Thyroid gland (tissue), 4 donors: ENCODE results near the gene HOXB9. TPM values are rescaled to one million over a fixed set of nuclear protein-coding genes. Genes with fewer than 3 reads are reported as not detected.

Experiments
- DNase-seq, 2 donors: peaks; one replicate each; pipeline ENCODE4 v3.0.0-alpha.2; 2019
- H3K27ac ChIP-seq, 3 donors: fragments of 200-600 bp; sonication (generic); 1 replicate in 2 of 3; 2 replicates in 1 of 3; pipeline ENCODE4 v1.5.1; 2016 to 2019; ENCODE audit warnings: mild to moderate bottlenecking in 1 of 3, moderate library complexity in 1 of 3
- H3K27me3 ChIP-seq: fragments of 200-600 bp; sonication (generic); one replicate; pipeline ENCODE4 v1.5.1; 2019
- H3K36me3 ChIP-seq, 2 donors: fragments of 200-600 bp; sonication (generic); one replicate each; pipeline ENCODE4 v1.5.1; 2016 to 2019
- H3K4me1 ChIP-seq, 2 donors: fragments of 200-600 bp; sonication (generic); one replicate each; pipeline ENCODE4 v1.5.1; 2017 to 2019
- H3K4me3 ChIP-seq, 3 donors: fragments of 200-600 bp; sonication (generic); replicated peaks in 1 of 3; 1 replicate in 2 of 3; 2 replicates in 1 of 3; pipeline ENCODE4 v1.5.1; 2016; ENCODE audit warnings: mild to moderate bottlenecking in 1 of 3
- H3K9me3 ChIP-seq: fragments of 200-600 bp; sonication (generic); one replicate; pipeline ENCODE4 v1.5.1; 2017
- CTCF ChIP-seq, 6 experiments: fragments of 200-600 bp in 3 of 6; fragments of 450-650 bp in 3 of 6; sonication (generic) in 3 of 6; IDR thresholded peaks; one replicate each; pipeline ENCODE4 v1.5.1; 2016 to 2019; ENCODE audit warnings: antibody characterized with exemption in 6 of 6, mild to moderate bottlenecking in 2 of 6, inconsistent platforms in 1 of 6, moderate library complexity in 1 of 6
- POLR2A ChIP-seq, 2 donors: fragments of 450-650 bp; IDR thresholded peaks; one replicate each; pipeline ENCODE4 v1.6.1; 2017; ENCODE audit warnings: antibody characterized with exemption in 2 of 2, mild to moderate bottlenecking in 2 of 2, moderate library complexity in 1 of 2
- WGBS, 2 donors: methylation state at CpG; one replicate each; pipeline ENCODE4 v1.1.5; 2017; 5-methylcytosine and 5-hydroxymethylcytosine counted together
- intact Hi-C: fragments of 100-400 bp; cut with DNase I; formaldehyde crosslinking; loops from one replicate; pipeline ENCODE4 v1.15.1; 2023
- total RNA-seq, 4 donors: library from RNA; depleted of rRNA; stranded (reverse); fragments of >200 nt; gene quantifications; one replicate each; pipeline ENCODE4 v1.2.3, GENCODE V29; 2016

The HOXB9 gene
- total RNA-seq, 4 donors from 2014 or later = not detected

- no peaks in the 10 kb centered on the region for H3K9me3 ChIP-seq
- no peak for DNase-seq
- TF ChIP-seq CTCF (IDR thresholded peaks at IDR 0.05) (no peak), POLR2A (IDR thresholded peaks at IDR 0.05) (no peak)
- intact Hi-C loops = no loop called here
- no peak overlapping the region for H3K4me3 ChIP-seq
- H3K27me3 ChIP-seq = peaks cover 31% of the 10 kb centered on the region
- peaks cover 0 to 9% of the 10 kb centered on the region in 2 donors for H3K4me1 ChIP-seq
- no peaks in the 10 kb centered on the region for H3K36me3 ChIP-seq
- H3K27ac ChIP-seq = no peak overlapping the region
Observed at GRCh38 chr17:48643697-48644012, 17.5 kb upstream of the HOXB9 start.

GRCh38 chr17:48642843-48643696 is 16.9 kb upstream of the HOXB9 start:
- Histone ChIP-seq H3K4me3 (no peak overlapping the region), H3K27ac (no peak overlapping the region), H3K9me3 (no peaks in the 10 kb centered on the region), H3K4me1 (peaks cover 0 to 9% of the 10 kb centered on the region in 2 donors), H3K36me3 (no peaks in the 10 kb centered on the region), H3K27me3 (peaks cover 32% of the 10 kb centered on the region)
- intact Hi-C loops = no loop called here
- WGBS, 2 donors = 18 to 32% methylated on average over 19 to 20 of the region's 23 CpGs
- no peak for DNase-seq
- no peak for TF ChIP-seq CTCF (IDR thresholded peaks at IDR 0.05)
- no peak for TF ChIP-seq POLR2A (IDR thresholded peaks at IDR 0.05)

- H3K4me3 ChIP-seq = no peak overlapping the region
Observed at GRCh38 chr17:48642059-48642842, 16.1 kb upstream of the HOXB9 start.

GRCh38 chr17:48641541-48642058 is 15.4 kb upstream of the HOXB9 start:
- Histone ChIP-seq H3K9me3 (no peaks in the 10 kb centered on the region), H3K4me1 (peaks cover 0 to 6% of the 10 kb centered on the region in 2 donors), H3K27ac (no peak overlapping the region), H3K27me3 (peaks cover 47% of the 10 kb centered on the region), H3K36me3 (no peaks in the 10 kb centered on the region), H3K4me3 (no peak overlapping the region)
- DNase-seq = no peak
- intact Hi-C loops = no loop called here
- TF ChIP-seq POLR2A (IDR thresholded peaks at IDR 0.05) (no peak), CTCF (IDR thresholded peaks at IDR 0.05) (no peak)
- WGBS, 2 donors = 8% methylated on average over 28 to 29 of the region's 29 CpGs

More at GRCh38 chr17:48642059-48642842, 16.1 kb upstream of the HOXB9 start:
- Histone ChIP-seq H3K27ac (no peak overlapping the region), H3K36me3 (no peaks in the 10 kb centered on the region), H3K9me3 (no peaks in the 10 kb centered on the region), H3K27me3 (peaks cover 40% of the 10 kb centered on the region), H3K4me1 (peaks cover 0 to 8% of the 10 kb centered on the region in 2 donors)
- intact Hi-C loops = no loop called here
- no peak for DNase-seq
- 6 to 10% methylated on average over 34 to 36 of the region's 58 CpGs for WGBS, 2 donors
- TF ChIP-seq CTCF (IDR thresholded peaks at IDR 0.05) = no peak
- TF ChIP-seq POLR2A (IDR thresholded peaks at IDR 0.05) = no peak

- intact Hi-C loops = no loop called here
- WGBS, 2 donors = 45 to 68% methylated on average over 1 of the region's 1 CpG
- Histone ChIP-seq H3K27me3 (peaks cover 50% of the 10 kb centered on the region), H3K4me1 (peaks cover 0 to 4% of the 10 kb centered on the region in 2 donors), H3K9me3 (no peaks in the 10 kb centered on the region), H3K36me3 (no peaks in the 10 kb centered on the region), H3K4me3 (no peak overlapping the region), H3K27ac (no peak overlapping the region)
- TF ChIP-seq POLR2A (IDR thresholded peaks at IDR 0.05) = no peak
- no peak for TF ChIP-seq CTCF (IDR thresholded peaks at IDR 0.05)
- DNase-seq = no peak
Observed at GRCh38 chr17:48640858-48641180, 14.7 kb upstream of the HOXB9 start.
